GM21528 (cell line): ENCODE measurements around the gene PRKCSH.
"Not testable (repeated sequence)": the region's sequence is repeated elsewhere in the genome, so short reads cannot be mapped to it uniquely, and the experiment has no call there.

Experiments used
- ATAC-seq: cut with Tn5 transposase; IDR thresholded peaks from one replicate; pipeline ENCODE4 v1.9.1; 2021; ENCODE audit warnings: mild to moderate bottlenecking, moderate library complexity; ENCODE audit not compliant: unreplicated experiment, low FRiP score

PRKCSH gene, protein sequence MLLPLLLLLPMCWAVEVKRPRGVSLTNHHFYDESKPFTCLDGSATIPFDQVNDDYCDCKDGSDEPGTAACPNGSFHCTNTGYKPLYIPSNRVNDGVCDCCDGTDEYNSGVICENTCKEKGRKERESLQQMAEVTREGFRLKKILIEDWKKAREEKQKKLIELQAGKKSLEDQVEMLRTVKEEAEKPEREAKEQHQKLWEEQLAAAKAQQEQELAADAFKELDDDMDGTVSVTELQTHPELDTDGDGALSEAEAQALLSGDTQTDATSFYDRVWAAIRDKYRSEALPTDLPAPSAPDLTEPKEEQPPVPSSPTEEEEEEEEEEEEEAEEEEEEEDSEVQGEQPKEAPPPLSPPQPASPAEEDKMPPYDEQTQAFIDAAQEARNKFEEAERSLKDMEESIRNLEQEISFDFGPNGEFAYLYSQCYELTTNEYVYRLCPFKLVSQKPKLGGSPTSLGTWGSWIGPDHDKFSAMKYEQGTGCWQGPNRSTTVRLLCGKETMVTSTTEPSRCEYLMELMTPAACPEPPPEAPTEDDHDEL

DNA sequence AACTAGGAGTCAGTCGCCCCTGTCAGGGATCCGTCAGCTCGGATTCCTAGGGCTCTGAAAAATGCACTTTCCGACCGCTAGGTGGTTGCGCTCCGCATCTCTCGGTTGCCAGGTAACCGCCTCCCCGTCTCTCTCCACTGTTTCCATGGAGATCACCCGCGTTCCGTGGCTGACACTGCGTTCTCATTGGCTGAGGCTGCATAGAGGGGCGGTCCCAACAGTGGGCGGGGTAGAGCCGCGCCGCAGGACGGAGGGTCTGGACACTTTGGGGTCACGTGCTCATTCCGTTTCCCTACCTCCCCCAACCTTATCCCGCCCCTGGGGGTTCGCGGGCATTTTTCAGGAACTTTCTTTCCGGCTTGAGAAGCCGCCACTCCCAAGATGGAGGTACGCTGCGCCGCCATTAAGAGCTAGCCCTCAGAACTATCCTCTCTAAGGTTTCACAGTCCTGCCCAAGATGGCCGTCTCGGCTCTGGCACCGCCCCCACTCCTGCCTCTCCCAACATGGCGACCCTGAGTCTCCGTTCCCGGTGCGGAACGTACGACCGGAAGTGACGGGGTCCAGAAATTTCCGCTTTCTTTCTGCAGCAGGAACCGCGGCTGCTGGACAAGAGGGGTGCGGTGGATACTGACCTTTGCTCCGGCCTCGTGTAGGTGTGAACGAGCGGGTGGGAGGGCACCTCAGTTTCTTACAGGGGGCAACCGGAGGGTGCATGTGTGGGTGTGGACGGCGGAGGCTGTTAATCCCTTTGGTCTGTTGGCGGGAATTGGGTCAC, at the start of gene PRKCSH, which contains the start of gene ODAD3:
Gene PRKCSH (plus strand): TSS at position 579 of the 776 bp plus-strand sequence. CDS start 483 bp downstream, outside the sequence.
Gene ODAD3 (minus strand): TSS at position 65 of the 776 bp plus-strand sequence. CDS start 105 bp downstream, outside the sequence.
- peak; percentile 90 for ATAC-seq

DNA sequence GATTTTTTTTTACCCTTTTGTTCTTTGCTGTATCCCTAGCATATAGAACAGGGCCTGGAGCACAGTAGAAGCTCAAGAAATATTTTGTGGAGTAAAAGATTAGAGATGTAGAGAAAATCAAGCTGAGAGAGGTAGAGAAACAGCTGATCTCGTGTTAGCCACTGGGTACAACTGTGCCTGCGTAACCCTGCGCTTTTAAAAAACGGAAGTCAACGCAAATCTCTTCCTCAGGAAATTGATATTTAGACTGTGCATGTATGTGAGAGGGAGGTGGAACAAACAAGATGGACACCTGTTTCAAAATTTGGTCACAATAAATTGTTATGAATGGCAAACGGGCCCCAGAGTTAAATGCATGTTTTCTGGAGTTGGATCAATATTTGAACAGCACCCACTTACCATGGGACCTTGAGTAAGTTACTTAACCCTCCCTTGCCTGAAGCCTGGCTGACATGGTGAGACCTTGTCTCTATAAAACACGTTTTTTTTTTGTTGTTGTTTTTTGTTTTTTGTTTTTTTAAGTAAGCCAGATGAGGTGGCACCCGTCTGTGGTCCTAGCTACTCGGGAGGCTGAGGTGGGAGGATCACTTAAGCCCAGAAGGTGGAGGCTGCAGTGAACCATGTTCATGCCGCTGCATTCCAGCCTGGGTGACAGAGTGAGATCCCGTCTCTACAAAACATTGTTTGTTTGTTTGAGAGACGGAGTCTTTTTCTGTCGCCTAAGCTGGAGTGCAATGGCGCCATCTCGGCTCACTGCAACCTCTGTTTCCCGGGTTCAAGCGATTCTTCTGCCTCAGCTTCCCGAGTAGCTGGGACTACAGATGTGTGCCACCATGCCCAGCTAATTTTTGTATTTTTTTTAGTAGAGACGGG, 48.0 kb upstream of the PRKCSH start:
- ATAC-seq = no peak

DNA sequence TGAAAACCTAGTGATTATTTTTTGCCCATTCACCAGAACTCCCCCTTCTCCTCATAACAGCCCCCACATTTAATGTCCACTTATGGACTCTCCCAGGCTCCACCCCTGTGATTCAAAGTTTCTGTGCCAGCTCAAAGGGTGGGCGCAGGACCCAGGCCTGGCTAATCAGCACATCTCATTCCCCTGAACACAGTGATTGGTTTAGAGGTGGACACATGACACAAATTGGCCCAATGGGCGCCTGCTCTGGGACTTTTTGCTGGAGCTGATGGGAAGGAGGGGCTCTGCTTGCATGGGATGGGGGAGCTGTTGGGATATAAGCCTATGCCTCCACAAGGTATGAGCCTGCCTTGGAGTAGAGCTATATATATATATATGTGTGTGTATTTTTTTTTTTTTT, 45.1 kb upstream of the PRKCSH start:
- ATAC-seq = no peak

DNA sequence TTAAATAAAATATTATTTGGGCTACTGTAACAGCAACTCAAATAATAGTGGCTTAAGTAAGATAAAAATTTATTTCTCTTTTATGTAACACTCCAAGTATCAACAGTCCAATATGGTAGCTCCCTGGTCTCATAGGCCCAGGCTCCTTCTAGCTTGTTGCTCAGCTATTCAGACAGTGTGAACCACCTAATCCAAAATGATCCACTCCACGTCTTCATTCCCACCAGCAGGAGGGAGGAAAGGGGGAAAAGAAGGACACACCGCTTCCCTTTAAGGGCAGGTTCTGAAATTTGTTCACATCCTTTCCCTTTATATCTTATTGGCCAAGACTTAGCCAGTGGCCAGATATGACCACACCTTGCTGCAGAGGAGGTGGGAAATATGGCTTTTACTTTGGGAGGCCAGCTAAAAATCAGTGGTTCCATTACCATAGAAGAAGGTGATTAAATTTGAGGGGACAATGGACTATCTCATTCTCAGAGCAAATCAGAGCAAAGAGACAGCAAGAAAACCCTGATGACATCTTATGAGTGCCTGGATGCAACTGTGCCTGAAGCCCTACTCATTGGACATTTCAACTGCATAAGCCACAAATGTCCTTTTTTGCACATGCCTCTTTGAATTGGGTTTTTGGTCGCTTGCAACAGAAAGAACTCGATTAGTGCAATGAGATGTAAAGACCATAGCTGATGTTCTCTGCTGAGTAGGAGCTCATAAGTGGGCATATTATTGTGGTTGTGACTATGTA, 44.3 kb upstream of the PRKCSH start:
- no peak for ATAC-seq

DNA sequence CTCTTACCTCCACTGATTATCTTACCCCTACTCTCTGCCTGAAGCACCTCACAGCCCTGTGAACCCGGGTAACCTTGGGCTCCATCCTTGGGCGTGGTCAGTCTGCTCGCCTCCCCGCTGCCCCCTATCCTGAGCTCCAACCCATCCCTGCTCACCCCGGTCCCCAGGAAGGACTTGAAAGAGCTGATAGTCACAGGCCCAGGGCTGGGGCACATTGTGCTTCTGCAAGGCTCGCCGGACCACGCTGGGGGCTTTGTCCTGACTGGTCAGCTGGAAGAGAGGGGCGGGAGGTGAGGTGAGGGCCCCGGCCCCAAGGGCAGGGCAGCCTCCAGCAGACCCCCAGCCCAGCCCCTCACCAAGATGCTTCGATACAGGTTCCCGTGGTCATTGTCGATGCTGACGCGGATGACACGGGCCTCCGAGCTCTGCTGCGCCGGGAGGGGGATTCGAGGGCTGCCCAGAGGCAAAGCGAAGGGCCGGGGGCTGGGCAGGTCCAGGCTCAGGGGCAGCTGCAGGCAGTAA, 38.3 kb upstream of the PRKCSH start:
- ATAC-seq = no peak

DNA sequence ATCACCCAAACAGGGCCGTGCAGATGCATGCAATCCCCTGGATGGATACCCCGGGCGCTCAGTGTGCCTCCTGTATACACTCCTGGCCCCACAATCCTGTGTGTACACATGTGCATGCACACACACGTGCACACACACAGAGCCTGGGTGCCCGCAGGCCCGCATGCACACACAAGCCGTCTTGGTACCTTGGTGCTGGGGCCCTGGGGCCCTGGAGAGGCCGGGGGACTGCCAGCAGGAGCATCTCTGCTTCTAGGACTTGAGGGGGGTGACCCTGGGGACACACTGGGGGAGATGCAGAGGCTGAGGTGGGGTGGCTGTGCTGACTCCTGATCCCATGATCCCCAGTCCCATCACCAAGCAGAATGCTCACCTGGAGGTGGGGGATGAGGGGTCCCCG, 35.8 kb upstream of the PRKCSH start:
- ATAC-seq = no peak

DNA sequence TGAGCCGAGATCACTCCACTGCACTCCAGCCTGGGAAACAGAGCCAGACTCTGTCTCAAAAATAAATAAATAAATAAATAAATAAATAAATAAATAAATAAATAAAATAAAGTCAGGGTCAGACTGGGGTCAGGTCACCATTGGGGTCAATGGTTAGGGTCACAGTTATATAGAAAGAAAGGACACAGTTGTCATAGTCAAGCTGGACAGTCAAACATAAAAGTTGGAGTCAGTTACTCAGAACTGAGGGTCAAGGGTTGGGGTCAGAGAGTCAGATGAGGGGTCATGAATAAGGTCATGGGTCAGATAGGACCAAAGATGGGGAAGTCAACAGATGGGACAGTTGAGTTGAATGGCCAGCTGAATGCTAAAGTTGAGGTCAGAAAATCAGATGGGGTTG, 34.6 kb upstream of the PRKCSH start:
- no peak for ATAC-seq

DNA sequence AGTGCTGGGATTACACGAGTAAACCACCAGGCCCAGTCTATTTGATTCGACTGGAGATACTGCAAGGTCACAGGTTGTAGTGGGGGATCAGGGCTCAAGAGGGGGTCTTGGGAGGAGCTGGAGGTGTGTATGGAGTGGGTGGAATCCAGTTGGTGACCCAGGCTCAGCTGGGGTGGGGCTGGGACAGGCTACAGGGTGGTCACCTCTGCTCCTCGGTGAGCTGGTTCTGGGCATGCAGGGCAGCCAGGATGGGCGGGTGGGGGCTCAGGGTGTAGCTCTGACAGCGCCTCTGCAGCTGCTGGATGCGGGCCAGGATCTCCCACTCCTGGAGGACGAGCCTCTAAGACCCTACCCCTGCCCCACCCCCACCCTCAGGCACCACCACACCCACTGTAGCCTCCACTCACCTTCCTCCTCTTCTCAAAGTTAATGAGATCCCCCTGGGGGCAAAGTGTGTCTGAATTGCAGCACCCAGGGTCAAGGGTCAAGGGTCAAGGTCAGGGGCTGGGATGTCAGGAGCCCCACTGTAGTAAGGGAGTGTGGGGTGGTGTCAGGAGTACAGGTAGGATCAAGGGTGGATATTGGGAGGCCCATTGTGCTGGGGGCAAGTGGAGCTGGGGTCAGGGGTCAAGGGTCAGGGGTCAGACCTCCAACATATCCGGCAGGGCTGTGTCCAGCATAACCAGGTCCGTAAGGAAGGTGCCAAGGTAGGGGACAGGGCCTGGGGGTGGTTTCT, 33.5 kb upstream of the PRKCSH start:
- no peak for ATAC-seq

DNA sequence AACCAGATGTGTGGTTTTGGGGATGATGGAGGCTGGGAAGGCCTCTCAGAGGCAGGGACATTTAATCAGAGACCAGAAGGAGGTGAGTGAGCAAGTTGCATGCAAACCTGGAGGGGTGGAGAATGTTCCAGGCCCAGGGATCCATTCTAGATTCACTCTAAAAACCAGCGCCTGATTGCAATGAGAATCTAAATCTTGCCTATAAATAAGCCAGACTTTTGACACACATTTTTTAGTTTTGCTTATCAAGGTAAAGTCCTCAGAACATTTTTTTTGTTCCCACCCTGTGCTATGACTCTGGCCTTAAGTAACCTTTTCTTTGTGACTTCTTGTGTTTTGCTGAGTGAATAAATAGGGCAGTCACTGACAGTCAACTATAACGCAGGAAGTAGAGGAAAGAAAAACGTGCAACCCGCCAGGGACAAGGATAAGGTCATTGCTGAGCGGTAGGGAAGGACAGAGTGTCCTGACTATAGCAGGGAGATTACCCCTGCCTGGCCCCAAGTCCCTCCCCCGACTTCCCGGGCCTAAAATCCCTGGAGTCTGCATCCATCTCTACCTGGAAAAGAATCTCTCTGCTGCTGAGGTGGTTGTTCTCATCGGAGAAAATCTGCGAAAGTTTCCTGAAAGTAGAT, 30.7 kb upstream of the PRKCSH start:
- no peak for ATAC-seq

DNA sequence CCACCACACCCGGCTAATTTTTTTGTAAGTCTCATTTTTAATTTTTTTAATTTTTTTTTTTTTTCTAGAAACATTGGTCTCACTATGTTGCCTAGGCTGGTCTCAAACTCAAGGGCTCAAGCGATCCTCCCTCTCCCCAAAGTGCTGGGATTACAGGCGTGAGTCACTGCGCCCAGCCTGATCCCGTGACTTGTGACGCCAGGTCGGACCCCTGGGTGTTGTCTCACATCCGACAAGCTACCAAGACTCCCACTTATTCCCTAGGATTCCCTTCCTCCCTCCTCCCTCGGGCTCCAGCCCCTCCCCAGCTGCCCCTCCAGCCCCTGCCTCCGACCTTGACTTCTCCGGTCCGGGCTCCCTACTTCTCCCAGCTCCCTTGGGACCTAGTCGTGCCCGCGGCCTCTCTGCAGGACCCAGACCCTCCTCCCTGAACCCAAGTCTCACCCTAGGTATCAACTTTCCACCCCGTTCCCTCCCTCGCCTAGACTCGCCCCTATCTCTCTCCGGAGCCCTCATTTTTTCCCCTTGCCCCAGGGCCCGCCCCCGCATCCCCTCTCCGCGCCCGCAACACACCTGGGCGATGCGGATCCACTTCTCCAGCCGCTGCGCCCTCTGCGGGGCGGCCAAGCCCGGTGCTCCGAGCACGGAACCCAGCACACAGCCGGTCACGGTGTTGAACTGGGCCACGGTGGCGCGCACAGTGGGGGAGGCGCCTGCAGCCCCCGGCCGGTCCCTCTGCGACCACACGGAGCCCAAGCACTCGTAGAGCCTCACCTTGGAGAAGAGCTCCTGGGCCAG, 29.4 kb upstream of the PRKCSH start:
- no peak for ATAC-seq

DNA sequence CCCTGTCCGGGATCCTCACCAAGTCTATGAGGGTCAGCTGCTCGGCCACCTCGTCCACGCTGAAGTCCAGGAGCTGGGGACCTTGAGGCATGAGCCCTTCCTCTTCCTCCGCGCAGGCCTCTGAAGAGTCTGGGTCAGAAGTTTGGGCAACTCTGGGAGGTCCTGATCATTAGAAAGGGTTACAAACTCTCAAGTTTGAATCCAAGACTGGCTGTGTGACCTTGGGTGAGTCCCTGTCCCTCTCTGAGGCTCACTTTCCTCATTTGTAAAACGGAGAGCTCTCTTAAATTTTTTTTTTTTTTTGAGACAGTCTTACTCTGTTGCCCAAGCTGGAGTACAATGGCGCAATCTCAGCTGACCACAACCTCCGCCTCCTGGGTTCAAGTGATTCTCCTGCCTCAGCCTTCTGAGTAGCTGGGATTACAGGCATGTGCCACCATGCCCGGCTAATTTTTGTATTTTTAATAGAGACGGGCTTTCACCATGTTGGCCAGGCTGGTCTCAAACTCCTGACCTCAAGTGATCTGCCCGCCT, 28.7 kb upstream of the PRKCSH start:
- ATAC-seq = not testable (repeated sequence)

DNA sequence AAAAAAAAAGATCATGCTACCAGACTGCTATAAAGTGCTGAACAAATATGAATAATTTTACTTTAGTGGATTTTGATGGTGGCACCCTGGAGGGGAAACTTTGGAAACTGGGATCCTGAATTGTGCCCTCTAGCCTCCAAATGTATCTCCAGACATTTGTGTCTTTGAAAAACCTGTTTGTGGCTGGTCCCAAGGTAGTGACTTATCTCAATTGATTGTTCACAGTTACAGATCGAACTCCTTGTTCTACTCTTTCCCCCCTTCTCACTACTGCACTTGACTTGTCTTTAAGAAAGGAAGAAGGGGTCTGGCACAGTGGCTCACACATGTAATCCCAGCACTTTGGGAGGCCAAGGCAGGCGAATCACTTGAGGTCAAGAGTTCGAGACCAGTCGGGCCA, 26.8 kb upstream of the PRKCSH start:
- ATAC-seq = no peak

DNA sequence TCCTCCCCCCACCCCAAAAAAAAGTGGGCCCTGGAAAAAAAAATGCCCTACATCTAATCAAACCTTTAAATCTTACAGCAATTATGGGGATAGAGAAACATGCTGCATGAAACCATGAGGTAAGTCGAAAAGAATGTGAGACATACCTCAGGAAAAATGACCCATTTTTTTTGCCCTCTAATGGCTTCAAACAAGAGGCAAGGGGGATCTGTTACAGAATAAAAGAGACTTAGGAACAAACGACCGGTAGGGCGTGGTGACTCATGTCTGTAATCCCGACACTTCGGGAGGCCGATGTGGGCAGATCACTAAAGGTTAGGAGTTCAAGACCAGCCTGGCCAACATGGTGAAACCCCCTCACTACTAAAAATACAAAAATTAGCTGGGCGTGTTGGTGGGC, 24.8 kb upstream of the PRKCSH start:
- no peak for ATAC-seq

DNA sequence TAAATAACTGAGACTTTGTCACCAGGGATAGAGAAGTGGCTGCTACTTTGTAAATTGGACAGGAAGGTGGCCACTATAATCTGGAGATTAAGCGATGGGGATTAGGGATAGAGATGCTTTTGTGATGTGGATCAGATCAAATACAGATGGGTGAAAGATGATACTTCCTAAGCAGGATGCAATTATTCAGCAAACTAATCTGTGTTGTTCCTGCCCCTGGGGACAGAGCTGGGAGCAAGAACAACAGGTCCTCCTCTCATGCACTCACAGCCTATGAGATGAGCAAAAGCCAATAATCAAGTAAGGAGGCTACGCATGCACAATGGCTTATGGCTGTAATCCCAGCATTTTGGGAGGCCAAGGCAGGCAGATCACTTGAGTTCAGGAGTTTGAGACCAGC, 20.9 kb upstream of the PRKCSH start:
- ATAC-seq = no peak

DNA sequence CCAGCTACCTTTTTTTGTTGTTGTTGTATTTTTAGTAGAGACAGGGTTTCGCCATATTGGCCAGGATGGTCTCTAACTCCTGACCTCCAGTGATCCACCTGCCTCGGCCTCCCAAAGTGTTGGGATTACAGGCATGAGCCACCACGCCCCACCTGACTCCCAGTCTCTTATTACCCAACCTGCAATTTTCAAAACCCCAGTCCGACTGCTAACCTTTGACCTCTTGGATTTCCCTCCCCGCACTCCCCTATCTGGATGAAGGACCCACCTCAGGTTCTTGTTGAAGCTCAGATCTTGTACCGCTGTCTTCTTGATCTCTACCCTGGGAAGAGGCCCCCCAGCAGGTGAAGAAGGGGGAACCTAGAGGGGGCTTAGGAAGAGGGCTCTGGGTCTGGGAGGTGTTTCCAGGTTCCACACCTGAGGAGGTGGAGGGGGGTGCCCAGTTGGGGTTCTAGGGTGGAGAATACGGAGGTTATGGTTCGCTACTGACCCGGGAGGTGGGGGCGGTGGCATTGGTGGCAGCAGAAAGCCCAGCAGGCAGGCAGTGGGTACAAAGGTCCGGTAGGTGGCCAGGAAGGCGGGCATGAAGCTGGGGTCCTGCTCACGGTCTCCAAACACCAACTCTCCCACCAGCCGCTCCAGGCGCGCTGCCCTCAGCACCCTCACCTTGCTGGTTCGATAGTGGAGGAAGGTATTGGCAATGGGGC, 18.9 kb upstream of the PRKCSH start:
- no peak for ATAC-seq

DNA sequence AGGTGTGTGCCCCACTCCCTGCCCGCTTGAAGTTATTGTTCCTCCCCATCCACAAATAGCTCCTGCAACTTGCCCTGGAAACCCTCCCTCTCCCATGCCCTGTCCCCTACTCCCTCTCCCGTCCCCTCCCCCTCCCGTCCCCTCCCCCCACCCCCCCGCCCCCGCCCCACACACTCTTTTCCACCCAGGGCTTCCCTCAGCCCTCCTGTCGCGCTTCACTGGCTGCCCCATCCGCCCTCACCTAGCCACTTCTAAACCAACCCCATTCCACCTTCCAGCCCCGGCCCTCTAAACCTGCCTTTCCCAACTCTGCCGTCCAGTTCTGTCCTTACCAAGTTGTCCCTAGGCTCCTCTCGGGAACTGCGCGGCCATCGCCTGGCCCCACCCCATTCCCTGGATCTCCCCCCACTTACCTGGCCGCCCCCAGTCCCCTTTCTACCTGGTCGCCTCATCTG, 17.3 kb upstream of the PRKCSH start:
- ATAC-seq = no peak
